GM23338 (cell line): ENCODE measurements around the gene ZNF324B.

Source experiments
- EZH2 ChIP-seq: fragments of 200-600 bp; sonication (generic); IDR thresholded peaks from one replicate; pipeline ENCODE4 v1.8.0; 2017; ENCODE audit warnings: antibody characterized with exemption, mild to moderate bottlenecking, low read depth; ENCODE audit not compliant: unreplicated experiment
- JUNB ChIP-seq: IDR thresholded peaks from one replicate; pipeline ENCODE4 v1.6.1; 2016; ENCODE audit warnings: antibody characterized with exemption; ENCODE audit not compliant: unreplicated experiment
- POLR2AphosphoS5 ChIP-seq: IDR thresholded peaks from 2 replicates; pipeline ENCODE4 v1.6.1; 2016; ENCODE audit warnings: antibody characterized with exemption, low read depth
- TF ChIP-seq, protein P1 (sequence below), 2 experiments: fragments of 200-600 bp in 1 of 2; sonication (generic) in 1 of 2; conservative IDR thresholded peaks; 2 replicates each; pipeline versions ENCODE4 v1.5.1 to v1.6.1; 2016 to 2017; ENCODE audit warnings: antibody characterized with exemption in 2 of 2, low read depth in 2 of 2, mild to moderate bottlenecking in 2 of 2, moderate library complexity in 1 of 2

DNA sequence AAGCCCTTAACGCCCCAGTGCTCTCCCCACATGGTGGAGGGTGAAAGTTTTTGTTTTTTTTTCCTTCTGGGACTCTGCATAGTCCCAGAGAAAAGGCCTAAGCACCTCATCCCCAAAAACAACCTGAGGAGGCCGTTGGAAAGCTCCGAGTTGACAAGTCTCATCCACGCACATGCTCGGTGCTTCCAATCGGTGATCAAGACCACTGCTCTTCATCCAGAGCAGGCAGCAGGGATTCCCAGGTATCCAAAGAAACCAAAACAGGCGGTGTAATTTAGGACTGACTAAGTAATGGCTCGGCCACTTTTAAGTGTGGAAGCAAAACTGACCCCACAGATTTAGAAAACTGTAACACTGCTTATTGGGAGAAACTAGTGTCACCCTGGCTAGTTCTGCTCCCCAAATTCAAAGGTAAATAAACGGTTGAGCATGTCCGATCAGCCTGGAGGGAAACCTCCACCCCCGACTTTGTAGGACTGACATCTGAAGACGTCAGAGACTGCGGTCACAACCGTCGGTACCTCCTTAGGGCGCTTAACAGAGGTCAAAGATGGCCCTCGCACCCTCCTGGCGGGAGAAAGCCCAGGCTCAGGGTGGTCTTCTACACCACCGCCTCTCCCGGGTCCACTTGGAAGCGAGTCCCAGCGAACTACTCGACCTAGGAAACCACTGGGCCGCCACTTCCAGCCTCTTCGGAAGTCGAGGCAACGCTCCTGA is 23.7 kb downstream of the ZNF324B start:
- TF ChIP-seq, protein P1, sequence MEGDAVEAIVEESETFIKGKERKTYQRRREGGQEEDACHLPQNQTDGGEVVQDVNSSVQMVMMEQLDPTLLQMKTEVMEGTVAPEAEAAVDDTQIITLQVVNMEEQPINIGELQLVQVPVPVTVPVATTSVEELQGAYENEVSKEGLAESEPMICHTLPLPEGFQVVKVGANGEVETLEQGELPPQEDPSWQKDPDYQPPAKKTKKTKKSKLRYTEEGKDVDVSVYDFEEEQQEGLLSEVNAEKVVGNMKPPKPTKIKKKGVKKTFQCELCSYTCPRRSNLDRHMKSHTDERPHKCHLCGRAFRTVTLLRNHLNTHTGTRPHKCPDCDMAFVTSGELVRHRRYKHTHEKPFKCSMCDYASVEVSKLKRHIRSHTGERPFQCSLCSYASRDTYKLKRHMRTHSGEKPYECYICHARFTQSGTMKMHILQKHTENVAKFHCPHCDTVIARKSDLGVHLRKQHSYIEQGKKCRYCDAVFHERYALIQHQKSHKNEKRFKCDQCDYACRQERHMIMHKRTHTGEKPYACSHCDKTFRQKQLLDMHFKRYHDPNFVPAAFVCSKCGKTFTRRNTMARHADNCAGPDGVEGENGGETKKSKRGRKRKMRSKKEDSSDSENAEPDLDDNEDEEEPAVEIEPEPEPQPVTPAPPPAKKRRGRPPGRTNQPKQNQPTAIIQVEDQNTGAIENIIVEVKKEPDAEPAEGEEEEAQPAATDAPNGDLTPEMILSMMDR (conservative IDR thresholded peaks at IDR 0.05; ENCODE audit: low read depth in 2 of 2) = no peak
- TF ChIP-seq JUNB (no peak), POLR2AphosphoS5 (no peak), EZH2 (no peak)
